Effector memory CD8-positive, alpha-beta T cell (primary cell): ENCODE data around the gene RBM22.
A peak's percentile ranks its signal among the peaks of the same experiment; 100 is the strongest.
"Not testable (repeated sequence)": the region's sequence is repeated elsewhere in the genome, so short reads cannot be mapped to it uniquely, and the experiment has no call there.

Experiments used
- ATAC-seq: fragments of 150-1000 bp; cut with Tn5 transposase; replicated peaks from 2 replicates; pipeline ENCODE4 v1.10.0; 2021; ENCODE audit warnings: mild to moderate bottlenecking, moderate library complexity
- DNase-seq, 3 experiments: peaks; one replicate each; pipeline ENCODE4 v3.0.0; 2021
- H3K27ac Mint-ChIP-seq, 2 donors: one replicate each; pipeline ENCODE4 v1.8.0; 2022; ENCODE audit warnings: mild to moderate bottlenecking in 2 of 2, mixed read lengths in 2 of 2, moderate library complexity in 2 of 2
- H3K27me3 Mint-ChIP-seq, 2 donors: one replicate each; pipeline ENCODE4 v1.8.0; 2022; ENCODE audit warnings: mixed read lengths in 2 of 2
- H3K36me3 Mint-ChIP-seq: one replicate; pipeline ENCODE4 v1.8.0; 2022; ENCODE audit warnings: mild to moderate bottlenecking, moderate library complexity, mixed read lengths; ENCODE audit not compliant: insufficient read depth
- H3K4me1 Mint-ChIP-seq, 2 donors: one replicate each; pipeline ENCODE4 v1.8.0; 2022; ENCODE audit warnings: low read depth in 2 of 2, mixed read lengths in 2 of 2
- H3K4me3 Mint-ChIP-seq, 2 donors: one replicate each; pipeline ENCODE4 v1.8.0; 2022; ENCODE audit warnings: mild to moderate bottlenecking in 2 of 2, mixed read lengths in 2 of 2, moderate library complexity in 2 of 2
- H3K9me3 Mint-ChIP-seq, 2 donors: one replicate each; pipeline ENCODE4 v1.8.0; 2022; ENCODE audit warnings: mixed read lengths in 2 of 2
- total RNA-seq, 9 experiments: gene quantifications; one replicate each; lab custom pipeline; 2026; lab: John Stamatoyannopoulos, UW

Gene RBM22
- total RNA-seq, result 90.7 to 146 (median 132) reads per million in 9 experiments

GRCh38 chr5:150700594-150701377 lies at the start of gene RBM22:
Gene RBM22, minus strand, starts transcription at chr5:150701062. Its CDS starts 77 bp downstream, at chr5:150700985.
- Mint-ChIP-seq H3K4me3 (no peak within 1 kb of the TSS), H3K9me3 (no peaks in the 10 kb centered on the region), H3K27me3 (no peaks in the 10 kb centered on the region), H3K4me1 (peaks cover 0 to 2% of the 10 kb centered on the region in 2 donors), H3K27ac (no peak within 1 kb of the TSS), H3K36me3 (peaks cover 40% of the 10 kb centered on the region)
- peak; percentile 88 to 89 (median 89) for DNase-seq
- ATAC-seq, result peak; percentile 94

GRCh38 chr5:150750469-150750868 lies 49.6 kb upstream of the RBM22 start:
- DNase-seq (no peak), ATAC-seq (no peak)
- Mint-ChIP-seq H3K36me3 (peaks cover 54% of the 10 kb centered on the region), H3K9me3 (no peaks in the 10 kb centered on the region), H3K4me3 (no peak overlapping the region), H3K4me1 (peaks cover 24 to 32% of the 10 kb centered on the region in 2 donors), H3K27ac (peak overlapping the region; percentile 4 to 68), H3K27me3 (no peaks in the 10 kb centered on the region)

GRCh38 chr5:150743142-150743488 lies 42.3 kb upstream of the RBM22 start:
- H3K36me3 Mint-ChIP-seq, result peaks cover 33% of the 10 kb centered on the region
- not testable (repeated sequence) for H3K9me3 Mint-ChIP-seq, DNase-seq, ATAC-seq, H3K4me3 Mint-ChIP-seq, H3K27me3 Mint-ChIP-seq
- H3K27ac Mint-ChIP-seq, result peak overlapping the region in 1 of 2 donors; percentile 72
- H3K4me1 Mint-ChIP-seq, result peaks cover 33 to 62% of the 10 kb centered on the region in 2 donors

- H3K27me3 Mint-ChIP-seq, ATAC-seq, DNase-seq, H3K9me3 Mint-ChIP-seq: not testable (repeated sequence)
- Mint-ChIP-seq H3K4me1 (peaks cover 36 to 67% of the 10 kb centered on the region in 2 donors), H3K36me3 (peaks cover 33% of the 10 kb centered on the region), H3K27ac (peak overlapping the region in 1 of 2 donors; percentile 70), H3K4me3 (peak overlapping the region in 1 of 2 donors; percentile 1)
Measured at GRCh38 chr5:150742455-150743141, 41.7 kb upstream of the RBM22 start.

GRCh38 chr5:150740992-150741391 lies 40.1 kb upstream of the RBM22 start:
- Mint-ChIP-seq H3K9me3 (peaks cover 0 to 1% of the 10 kb centered on the region in 2 donors), H3K4me3 (no peak overlapping the region), H3K36me3 (peaks cover 36% of the 10 kb centered on the region), H3K27me3 (no peaks in the 10 kb centered on the region), H3K27ac (no peak overlapping the region), H3K4me1 (peaks cover 42 to 69% of the 10 kb centered on the region in 2 donors)
- ATAC-seq (no peak), DNase-seq (no peak)

GRCh38 chr5:150738862-150739261 lies 38.0 kb upstream of the RBM22 start:
- DNase-seq (no peak), ATAC-seq (no peak)
- Mint-ChIP-seq H3K27ac (no peak overlapping the region), H3K9me3 (peaks cover 0 to 1% of the 10 kb centered on the region in 2 donors), H3K27me3 (no peaks in the 10 kb centered on the region), H3K36me3 (peaks cover 48% of the 10 kb centered on the region), H3K4me3 (no peak overlapping the region), H3K4me1 (peaks cover 43 to 65% of the 10 kb centered on the region in 2 donors)

- Mint-ChIP-seq H3K27me3 (no peaks in the 10 kb centered on the region), H3K36me3 (peaks cover 60% of the 10 kb centered on the region), H3K4me3 (peak overlapping the region in 1 of 2 donors; percentile 31), H3K4me1 (peaks cover 34 to 45% of the 10 kb centered on the region in 2 donors), H3K9me3 (peaks cover 0 to 1% of the 10 kb centered on the region in 2 donors), H3K27ac (peak overlapping the region; percentile 76 to 77)
- ATAC-seq, result peak; percentile 17
- DNase-seq, result no peak
Measured at GRCh38 chr5:150734579-150735384, 33.9 kb upstream of the RBM22 start.

- H3K27ac Mint-ChIP-seq, result no peak overlapping the region
- peaks cover 75% of the 10 kb centered on the region for H3K36me3 Mint-ChIP-seq
- no peak for DNase-seq
- H3K4me1 Mint-ChIP-seq, result peaks cover 13 to 17% of the 10 kb centered on the region in 2 donors
- H3K9me3 Mint-ChIP-seq, result peaks cover 0 to 1% of the 10 kb centered on the region in 2 donors
- no peaks in the 10 kb centered on the region for H3K27me3 Mint-ChIP-seq
- ATAC-seq, result no peak
- H3K4me3 Mint-ChIP-seq, result no peak overlapping the region
Measured at GRCh38 chr5:150731669-150732242, 30.9 kb upstream of the RBM22 start.

- H3K4me3 Mint-ChIP-seq, result no peak overlapping the region
- H3K4me1 Mint-ChIP-seq, result peaks cover 4 to 11% of the 10 kb centered on the region in 2 donors
- DNase-seq (no peak), ATAC-seq (no peak)
- no peaks in the 10 kb centered on the region for H3K27me3 Mint-ChIP-seq
- H3K27ac Mint-ChIP-seq, result peak overlapping the region in 1 of 2 donors; percentile 63
- peaks cover 83% of the 10 kb centered on the region for H3K36me3 Mint-ChIP-seq
- no peaks in the 10 kb centered on the region for H3K9me3 Mint-ChIP-seq
Measured at GRCh38 chr5:150729859-150730258, 29.0 kb upstream of the RBM22 start.

- ATAC-seq (no peak), DNase-seq (no peak)
- Mint-ChIP-seq H3K27me3 (no peaks in the 10 kb centered on the region), H3K4me3 (no peak overlapping the region), H3K36me3 (peaks cover 78% of the 10 kb centered on the region), H3K4me1 (no peaks in the 10 kb centered on the region), H3K9me3 (no peaks in the 10 kb centered on the region), H3K27ac (no peak overlapping the region)
Measured at GRCh38 chr5:150723845-150724244, 23.0 kb upstream of the RBM22 start.

GRCh38 chr5:150710165-150710564 lies 9.3 kb upstream of the RBM22 start:
- Mint-ChIP-seq H3K9me3 (no peaks in the 10 kb centered on the region), H3K4me1 (no peaks in the 10 kb centered on the region), H3K4me3 (no peak overlapping the region), H3K27me3 (no peaks in the 10 kb centered on the region), H3K27ac (no peak overlapping the region), H3K36me3 (peaks cover 47% of the 10 kb centered on the region)
- no peak for DNase-seq
- no peak for ATAC-seq

GRCh38 chr5:150706776-150707390 lies 6.0 kb upstream of the RBM22 start:
- H3K4me3 Mint-ChIP-seq, result no peak overlapping the region
- H3K9me3 Mint-ChIP-seq, result no peaks in the 10 kb centered on the region
- H3K27ac Mint-ChIP-seq, result no peak overlapping the region
- DNase-seq (no peak), ATAC-seq (no peak)
- no peaks in the 10 kb centered on the region for H3K4me1 Mint-ChIP-seq
- peaks cover 23% of the 10 kb centered on the region for H3K36me3 Mint-ChIP-seq
- no peaks in the 10 kb centered on the region for H3K27me3 Mint-ChIP-seq
